GM18951 (cell line): ENCODE data around the gene INTS14.
"Not testable (repeated sequence)": the region's sequence is repeated elsewhere in the genome, so short reads cannot be mapped to it uniquely, and the experiment has no call there.

ENCODE experiments used
- POLR2A ChIP-seq: IDR thresholded peaks from 4 replicates; pipeline ENCODE4 v1.6.1; 2011; ENCODE audit warnings: mild to moderate bottlenecking; ENCODE audit not compliant: insufficient read length, insufficient read depth; ENCODE audit errors: extremely low read depth
- in situ Hi-C: fragments of 300-500 bp; cut with MboI; formaldehyde crosslinking; loops from one replicate; pipeline ENCODE4 v1.12.0; 2022; ENCODE audit warnings: low sequenced_read_pairs, mixed read lengths, inconsistent platforms; ENCODE audit not compliant: unreplicated experiment

INTS14 gene

GRCh38 chr15:65619626-65620290 lies 8.8 kb upstream of the INTS14 start:
- in situ Hi-C loops: loop anchor here (10.0 kb wide), 1 partner anchor 225 kb away; no protein-coding TSS in a partner anchor
- no peak for TF ChIP-seq POLR2A

GRCh38 chr15:65618560-65619109 lies 7.7 kb upstream of the INTS14 start:
- TF ChIP-seq POLR2A: no peak
- in situ Hi-C loops: no loop called here

GRCh38 chr15:65615887-65616286 lies 5.0 kb upstream of the INTS14 start:
- in situ Hi-C loops: not testable (repeated sequence)

GRCh38 chr15:65612949-65613744 lies 2.2 kb upstream of the INTS14 start:
- no peak for TF ChIP-seq POLR2A
- in situ Hi-C loops: no loop called here

GRCh38 chr15:65612616-65612946 lies 1.6 kb upstream of the INTS14 start:
- no peak for TF ChIP-seq POLR2A
- in situ Hi-C loops: no loop called here

GRCh38 chr15:65611888-65612615 lies 1.1 kb upstream of the INTS14 start:
- TF ChIP-seq POLR2A: no peak
- in situ Hi-C loops: no loop called here

- in situ Hi-C loops: no loop called here
- no peak for TF ChIP-seq POLR2A
Observed at GRCh38 chr15:65603559-65603958, 7.4 kb downstream of the INTS14 start.

GRCh38 chr15:65603134-65603533 lies 7.8 kb downstream of the INTS14 start:
- no peak for TF ChIP-seq POLR2A
- in situ Hi-C loops: no loop called here

- TF ChIP-seq POLR2A: no peak
- in situ Hi-C loops: no loop called here
Observed at GRCh38 chr15:65599677-65600076, 11.3 kb downstream of the INTS14 start.

- in situ Hi-C loops: no loop called here
- no peak for TF ChIP-seq POLR2A
Observed at GRCh38 chr15:65598468-65598867, 12.5 kb downstream of the INTS14 start.

- in situ Hi-C loops: no loop called here
Observed at GRCh38 chr15:65595960-65596359, 15.0 kb downstream of the INTS14 start.

GRCh38 chr15:65587094-65587493 lies 23.8 kb downstream of the INTS14 start:
- TF ChIP-seq POLR2A: no peak
- in situ Hi-C loops: no loop called here

More at GRCh38 chr15:65595960-65596359, 15.0 kb downstream of the INTS14 start:
- TF ChIP-seq POLR2A: no peak

GRCh38 chr15:65584241-65584640 lies 26.7 kb downstream of the INTS14 start:
- no peak for TF ChIP-seq POLR2A
- in situ Hi-C loops: no loop called here
